GM23248 (cell line): ENCODE measurements around the gene EP300.

Source experiments
- EZH2 ChIP-seq: fragments of 200-600 bp; sonication (generic); IDR thresholded peaks from 2 replicates; pipeline ENCODE4 v1.6.1; 2018; ENCODE audit warnings: antibody characterized with exemption, mild to moderate bottlenecking; ENCODE audit not compliant: insufficient read depth, poor library complexity, severe bottlenecking
- EZH2phosphoT487 ChIP-seq: fragments of 200-600 bp; sonication (generic); IDR thresholded peaks from 2 replicates; pipeline ENCODE4 v1.6.1; 2018; ENCODE audit warnings: antibody characterized with exemption, moderate library complexity, mild to moderate bottlenecking, low read depth; ENCODE audit not compliant: insufficient read depth

DNA sequence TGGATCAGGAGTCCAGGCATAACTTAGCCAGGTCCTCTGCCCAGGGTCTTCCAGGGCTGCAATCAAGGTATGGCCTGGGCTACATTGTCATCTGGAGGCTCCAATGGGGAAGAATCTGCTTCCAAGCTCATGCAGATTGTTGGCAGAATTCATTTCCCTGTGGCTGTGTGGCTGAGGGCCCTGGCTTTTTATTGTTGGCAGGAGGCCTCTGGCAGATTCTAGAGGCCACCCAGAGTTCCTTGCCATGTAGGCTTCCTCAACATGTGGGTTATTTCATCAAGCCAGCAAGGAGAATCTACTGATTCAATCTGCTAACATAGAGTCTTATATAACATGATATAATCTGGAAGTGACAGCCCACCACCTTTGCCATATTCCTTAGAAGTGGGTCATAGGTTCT, 16.4 kb upstream of the EP300 start:
- no peak for TF ChIP-seq EZH2
- TF ChIP-seq EZH2phosphoT487 = no peak
